Measurements from ENCODE around the gene DCXR.

DNA sequence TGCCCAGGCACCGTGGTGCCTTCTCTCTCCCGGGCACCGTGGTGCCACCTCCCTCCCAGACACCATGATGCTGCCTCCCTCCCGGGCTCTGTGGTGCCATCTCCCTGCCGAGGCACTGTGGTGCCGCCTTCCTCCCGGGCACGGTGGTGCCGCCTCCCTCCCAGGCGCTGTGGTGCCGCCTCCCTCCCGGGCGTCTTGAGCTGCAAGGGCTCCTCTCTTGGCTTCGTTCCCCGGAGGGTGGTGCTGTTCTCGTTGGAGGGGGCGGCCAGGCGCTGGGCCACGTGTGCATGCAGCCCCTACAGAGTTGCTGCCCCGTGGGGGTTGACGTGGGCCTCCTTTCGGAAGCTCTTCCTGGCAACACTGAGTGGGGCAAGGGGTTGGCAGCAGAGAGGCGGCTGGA, 23.1 kb downstream of the DCXR start:
- TF ChIP-seq, protein P1, sequence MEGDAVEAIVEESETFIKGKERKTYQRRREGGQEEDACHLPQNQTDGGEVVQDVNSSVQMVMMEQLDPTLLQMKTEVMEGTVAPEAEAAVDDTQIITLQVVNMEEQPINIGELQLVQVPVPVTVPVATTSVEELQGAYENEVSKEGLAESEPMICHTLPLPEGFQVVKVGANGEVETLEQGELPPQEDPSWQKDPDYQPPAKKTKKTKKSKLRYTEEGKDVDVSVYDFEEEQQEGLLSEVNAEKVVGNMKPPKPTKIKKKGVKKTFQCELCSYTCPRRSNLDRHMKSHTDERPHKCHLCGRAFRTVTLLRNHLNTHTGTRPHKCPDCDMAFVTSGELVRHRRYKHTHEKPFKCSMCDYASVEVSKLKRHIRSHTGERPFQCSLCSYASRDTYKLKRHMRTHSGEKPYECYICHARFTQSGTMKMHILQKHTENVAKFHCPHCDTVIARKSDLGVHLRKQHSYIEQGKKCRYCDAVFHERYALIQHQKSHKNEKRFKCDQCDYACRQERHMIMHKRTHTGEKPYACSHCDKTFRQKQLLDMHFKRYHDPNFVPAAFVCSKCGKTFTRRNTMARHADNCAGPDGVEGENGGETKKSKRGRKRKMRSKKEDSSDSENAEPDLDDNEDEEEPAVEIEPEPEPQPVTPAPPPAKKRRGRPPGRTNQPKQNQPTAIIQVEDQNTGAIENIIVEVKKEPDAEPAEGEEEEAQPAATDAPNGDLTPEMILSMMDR (IDR thresholded peaks at IDR 0.05) = no peak
- no peak for TF ChIP-seq POLR2A (IDR thresholded peaks at IDR 0.05)
